Measurements from ENCODE around the gene MIF. TPM values are rescaled to one million over a fixed set of nuclear protein-coding genes. Genes with fewer than 3 reads are reported as not detected.

MIF gene
- total RNA-seq, 4 donors from 2014 or later: 58.8 to 202 (median 128) TPM

GRCh38 chr22:23849009-23850006 lies 44.9 kb upstream of the MIF start:
- TF ChIP-seq CTCF (IDR thresholded peaks at IDR 0.05; ENCODE audit: low read depth): no peak

- no peak for TF ChIP-seq CTCF (IDR thresholded peaks at IDR 0.05; ENCODE audit: low read depth)
These were observed 44.0 kb upstream of the MIF start for GRCh38 chr22:23850136-23850611.

- no peak for TF ChIP-seq CTCF (IDR thresholded peaks at IDR 0.05; ENCODE audit: low read depth)
These were observed 37.2 kb upstream of the MIF start for GRCh38 chr22:23856721-23857605.

GRCh38 chr22:23857606-23858483 lies 36.3 kb upstream of the MIF start, which contains the start of gene SLC2A11:
Gene SLC2A11 (plus strand): TSS chr22:23857875. CDS start chr22:23858000, 125 bp downstream.
- TF ChIP-seq CTCF (IDR thresholded peaks at IDR 0.05; ENCODE audit: low read depth): no peak

GRCh38 chr22:23858484-23858815 lies 35.7 kb upstream of the MIF start:
- TF ChIP-seq CTCF (IDR thresholded peaks at IDR 0.05; ENCODE audit: low read depth): no peak

- TF ChIP-seq CTCF (IDR thresholded peaks at IDR 0.05; ENCODE audit: low read depth): no peak
These were observed 35.0 kb upstream of the MIF start for GRCh38 chr22:23859201-23859600.

Measured in subcutaneous adipose tissue (tissue), 4 donors.